ENCODE measurements around the gene SLC43A3.
"Not testable (repeated sequence)": the region's sequence is repeated elsewhere in the genome, so short reads cannot be mapped to it uniquely, and the experiment has no call there.

The SLC43A3 gene

DNA sequence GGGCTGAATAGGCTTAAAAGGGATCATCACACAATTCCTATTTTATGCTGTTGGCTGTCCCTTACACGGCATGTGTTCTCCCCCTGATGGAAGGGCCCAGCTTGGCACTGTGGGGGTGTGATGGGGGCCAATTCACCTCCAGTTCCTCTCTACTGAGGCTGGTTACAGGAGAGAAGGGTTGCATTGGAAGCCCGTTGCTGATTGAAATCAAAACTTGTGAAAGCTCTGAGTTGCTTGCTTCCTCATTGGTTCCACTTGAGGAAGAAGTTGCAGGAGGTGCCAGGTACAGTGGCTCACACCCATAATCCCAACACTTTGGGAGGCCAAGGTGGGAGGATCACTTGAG lies 23.1 kb downstream of the SLC43A3 start:
- no peak for DNase-seq

DNA sequence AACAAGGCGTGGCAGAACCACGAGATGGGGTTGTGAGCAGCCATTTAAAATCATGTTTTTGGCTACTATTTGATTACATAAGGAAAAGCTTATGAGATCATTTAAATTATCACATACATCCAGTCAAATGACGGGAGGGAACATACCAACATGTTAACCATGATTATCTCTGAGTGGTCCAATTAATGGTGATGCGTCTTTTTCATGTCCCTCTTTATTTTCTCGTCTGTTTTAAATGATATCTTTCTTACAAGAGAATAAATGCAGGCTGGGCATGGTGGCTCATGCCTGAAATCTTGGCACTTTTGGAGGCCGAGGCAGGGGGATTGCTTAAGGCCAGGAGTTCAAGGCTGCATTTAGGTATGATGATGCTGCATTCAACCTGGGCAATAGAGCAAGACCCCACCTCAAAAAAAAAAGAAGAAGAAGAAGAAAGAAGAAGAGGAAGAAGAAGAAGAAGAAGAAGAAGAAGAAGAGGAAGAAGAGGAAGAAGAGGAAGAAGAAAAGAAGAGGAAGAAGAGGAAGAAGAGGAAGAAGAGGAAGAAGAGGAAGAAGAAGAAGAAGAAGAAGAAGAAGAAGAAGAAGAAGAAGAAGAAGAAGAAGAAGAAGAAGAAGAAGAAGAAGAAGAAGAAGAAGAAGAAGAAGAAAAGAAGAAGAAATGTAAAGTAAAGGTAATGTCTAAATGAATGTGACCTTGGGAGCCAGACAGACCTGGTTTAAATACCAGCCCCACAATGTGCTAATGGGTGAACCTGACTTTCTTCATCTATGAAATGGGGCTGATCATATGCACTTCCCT lies 23.7 kb downstream of the SLC43A3 start:
- not testable (repeated sequence) for DNase-seq

DNA sequence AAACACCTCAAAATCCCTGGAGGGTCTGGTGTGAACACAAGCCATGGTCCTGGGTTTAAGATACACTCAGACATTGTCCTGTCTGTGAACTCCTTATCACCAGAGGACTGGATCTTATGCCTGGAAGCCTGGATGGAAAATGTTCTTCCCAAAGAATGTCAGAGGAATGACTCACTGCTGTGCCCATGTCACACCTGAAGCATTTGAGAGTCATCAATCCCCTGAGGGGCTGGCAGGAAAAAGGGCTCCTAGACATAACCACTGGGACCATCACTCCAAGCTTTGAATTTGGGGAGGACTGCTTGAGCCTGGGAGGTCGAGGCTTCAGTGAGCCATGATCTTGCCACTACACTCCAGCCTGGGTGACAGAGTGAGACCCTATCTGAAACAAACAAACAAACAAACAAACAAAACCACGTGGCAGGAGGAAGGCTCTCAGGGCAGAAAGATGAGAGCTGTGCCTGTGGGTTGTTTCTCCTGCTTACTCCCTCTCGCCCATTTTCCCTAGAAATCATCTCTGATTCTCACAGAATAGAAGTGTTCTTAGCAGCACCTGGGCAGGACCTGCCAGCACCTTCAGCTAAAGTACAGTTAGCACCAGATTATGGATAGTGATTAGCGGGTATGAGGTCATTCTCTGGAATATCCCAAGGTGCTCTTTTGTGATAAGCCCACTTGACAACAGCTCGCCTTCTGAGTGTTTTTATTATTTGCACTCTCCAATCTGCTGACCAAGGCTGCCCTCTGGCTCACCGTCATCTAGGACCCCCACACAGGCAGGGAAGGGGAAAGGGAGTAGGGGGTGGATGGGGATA lies 24.5 kb downstream of the SLC43A3 start:
- peak; percentile 43 for DNase-seq

DNA sequence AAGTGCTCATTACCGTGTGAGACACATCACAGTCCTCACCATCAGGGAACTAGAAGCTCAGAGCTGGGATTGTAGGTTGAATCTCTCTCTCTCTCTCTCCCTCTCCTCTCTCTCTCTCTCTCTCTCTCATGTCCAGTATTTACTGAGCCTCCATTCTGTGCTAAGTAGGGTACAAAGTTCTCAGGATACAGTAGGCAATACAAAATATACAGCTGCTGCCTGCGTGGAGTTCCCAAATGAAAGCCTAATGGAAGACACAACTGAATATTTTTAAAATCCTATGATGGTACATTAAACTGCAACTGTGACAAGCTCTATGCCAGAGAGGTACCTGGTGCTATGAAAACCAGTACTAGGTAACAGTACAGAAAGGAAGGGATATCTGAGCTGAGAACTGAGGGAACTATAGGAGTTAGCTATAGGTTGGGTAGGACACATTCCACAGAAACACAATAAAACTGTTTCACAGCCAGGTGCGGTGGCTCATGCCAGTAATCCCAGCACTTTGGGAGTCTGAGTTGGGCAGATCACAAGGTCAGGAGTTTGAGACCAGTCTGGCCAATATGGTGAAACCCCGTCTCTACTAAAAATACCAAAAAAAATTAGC lies 26.8 kb downstream of the SLC43A3 start:
- no peak for DNase-seq

DNA sequence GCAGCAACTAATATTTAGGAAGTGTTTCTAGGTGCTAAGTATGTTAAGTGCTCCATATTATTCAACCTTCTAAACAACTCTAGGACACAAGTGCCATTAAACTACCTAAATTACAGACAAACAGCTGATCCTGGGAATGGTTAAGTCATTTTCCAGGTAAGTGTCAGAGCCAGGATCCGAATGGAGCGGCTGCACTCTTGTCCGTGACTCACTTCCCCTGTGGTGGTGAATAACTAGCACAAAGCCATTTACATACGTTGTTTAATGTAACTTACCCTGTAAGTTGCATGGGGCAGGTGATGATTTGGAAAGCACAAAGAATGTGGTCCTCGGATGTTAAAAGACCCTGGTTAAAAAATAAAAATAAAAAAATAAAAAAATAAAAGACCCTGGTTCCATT lies 27.7 kb downstream of the SLC43A3 start:
- DNase-seq, result no peak

DNA sequence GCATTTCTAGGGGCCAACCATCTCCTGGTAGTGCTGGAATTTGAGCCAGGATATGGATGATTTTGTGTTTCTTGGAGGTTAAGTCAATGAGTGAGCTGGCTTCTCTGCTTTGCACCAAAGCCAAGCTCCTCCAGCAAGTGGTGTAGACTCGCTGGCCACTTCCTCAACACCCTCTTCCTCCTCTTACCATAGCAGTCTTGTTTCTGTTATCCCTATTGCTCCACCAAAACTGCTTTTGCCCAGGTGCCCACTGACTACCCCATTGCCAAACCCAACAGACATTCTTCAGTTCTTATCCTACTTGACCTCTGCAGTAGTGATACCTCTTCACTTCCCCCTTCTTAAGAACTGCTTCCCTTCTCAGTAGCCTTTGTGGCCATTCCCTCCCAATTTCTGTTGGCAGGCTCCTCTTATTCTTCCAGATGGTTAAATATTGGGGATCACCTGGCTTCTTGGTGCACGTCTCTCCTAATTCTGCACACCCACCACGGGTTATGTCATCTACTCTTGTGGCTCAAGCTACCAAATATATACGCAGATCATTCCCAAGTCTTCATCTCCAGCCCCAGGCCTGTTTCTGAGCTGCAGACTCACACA lies 29.4 kb downstream of the SLC43A3 start:
- DNase-seq, result no peak

DNA sequence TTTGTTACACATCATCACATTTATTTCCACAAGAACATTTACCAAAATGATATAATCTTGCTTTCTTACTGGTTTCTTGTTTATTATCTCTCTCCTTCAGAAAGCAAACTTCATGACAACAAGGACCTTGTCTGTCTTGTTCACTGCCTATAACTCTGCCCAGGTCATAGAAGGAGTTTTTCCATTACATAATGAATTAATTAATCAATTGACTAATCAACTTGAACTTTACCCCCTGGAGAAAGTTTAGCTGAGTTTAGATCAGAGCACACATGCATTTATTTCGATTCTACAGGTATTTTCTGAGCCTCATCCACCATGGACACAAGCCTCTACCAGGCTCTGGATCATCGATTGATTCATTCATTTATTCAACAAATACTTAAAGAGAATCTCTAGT lies 30.2 kb downstream of the SLC43A3 start:
- no peak for DNase-seq

DNA sequence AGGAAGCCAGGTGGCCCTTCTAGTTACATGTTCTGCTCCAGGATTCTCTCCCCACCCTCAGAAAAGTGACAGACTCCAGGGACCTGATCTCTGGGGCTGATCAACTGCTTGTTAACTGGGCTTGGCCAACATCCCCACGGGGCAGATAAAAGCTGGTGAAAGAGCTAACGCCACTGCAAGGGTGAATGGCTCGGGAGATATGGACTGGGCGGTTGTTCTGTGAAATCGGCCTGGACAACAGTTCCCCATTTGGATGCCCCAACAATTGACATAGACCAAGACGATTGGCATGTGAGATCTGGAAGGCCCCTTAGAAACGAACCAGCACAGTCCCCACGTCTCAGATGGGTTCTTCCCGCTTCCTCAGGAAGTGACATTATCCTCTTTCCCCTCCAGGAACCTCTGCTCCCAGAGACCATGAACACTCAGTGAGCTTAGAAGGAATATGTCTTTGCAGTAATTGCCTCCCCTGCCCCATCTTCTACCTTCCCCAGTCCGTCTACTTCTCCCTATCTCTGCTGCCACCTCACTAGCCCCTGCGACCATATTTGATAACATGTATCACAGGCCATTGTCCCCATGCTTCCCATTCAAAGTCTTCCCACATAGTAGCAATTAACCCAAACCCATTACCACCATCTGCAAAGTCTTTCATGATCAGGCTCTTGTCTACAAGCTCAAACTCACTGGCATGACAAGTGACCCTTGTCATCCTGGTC lies 30.9 kb downstream of the SLC43A3 start:
- DNase-seq, result no peak

DNA sequence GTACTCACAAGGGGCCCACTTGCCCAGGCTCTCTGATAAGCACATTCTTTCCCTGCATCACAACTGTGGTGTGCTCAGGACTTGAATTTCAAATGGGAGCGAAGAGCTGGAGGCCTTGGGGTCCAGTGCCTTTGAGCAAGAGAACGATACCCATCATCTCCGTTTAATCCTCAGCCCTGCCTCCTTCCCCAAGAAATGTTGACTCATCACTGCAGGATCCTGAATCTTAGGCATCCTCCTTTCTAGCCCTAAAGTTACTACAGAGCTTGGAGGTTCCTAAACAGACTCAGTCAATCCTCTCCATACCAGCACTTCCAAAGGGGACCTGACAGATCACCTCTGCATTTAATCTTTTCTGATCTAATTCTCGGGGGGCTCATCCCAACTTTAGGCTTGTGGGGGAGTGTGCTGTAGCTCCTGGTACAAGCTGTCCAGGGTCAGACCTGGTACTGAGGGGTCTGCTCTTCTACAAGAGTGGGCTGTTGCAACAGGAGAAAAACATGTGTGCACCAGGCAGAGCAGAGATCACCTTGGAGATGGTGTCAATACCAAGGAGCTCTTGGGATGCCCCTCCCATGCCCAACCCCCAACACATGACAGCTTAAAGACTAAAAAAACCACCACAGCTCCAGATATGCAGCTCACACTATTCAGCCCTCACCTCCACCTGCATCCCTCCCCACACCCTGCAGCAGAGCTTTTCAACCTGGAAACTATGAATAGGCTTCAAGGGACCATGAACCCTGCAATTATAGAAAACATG lies 32.5 kb downstream of the SLC43A3 start:
- DNase-seq, result no peak

DNA sequence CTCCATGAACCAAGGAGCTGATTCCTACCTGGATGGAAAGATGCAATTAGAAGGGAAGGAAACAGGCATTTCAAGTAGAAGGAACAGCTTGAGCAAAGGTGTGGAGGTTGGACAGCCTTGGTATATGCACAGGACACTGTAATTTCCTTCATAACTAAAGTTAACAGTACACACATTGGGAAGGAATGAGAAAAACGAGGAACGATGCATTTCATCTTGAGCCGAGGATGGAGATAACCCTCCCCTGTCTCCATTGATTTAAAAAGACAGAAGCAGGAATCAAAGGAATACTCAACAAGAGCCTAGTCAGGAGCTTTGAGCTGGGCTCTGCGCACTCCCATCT lies 34.2 kb downstream of the SLC43A3 start:
- no peak for DNase-seq

DNA sequence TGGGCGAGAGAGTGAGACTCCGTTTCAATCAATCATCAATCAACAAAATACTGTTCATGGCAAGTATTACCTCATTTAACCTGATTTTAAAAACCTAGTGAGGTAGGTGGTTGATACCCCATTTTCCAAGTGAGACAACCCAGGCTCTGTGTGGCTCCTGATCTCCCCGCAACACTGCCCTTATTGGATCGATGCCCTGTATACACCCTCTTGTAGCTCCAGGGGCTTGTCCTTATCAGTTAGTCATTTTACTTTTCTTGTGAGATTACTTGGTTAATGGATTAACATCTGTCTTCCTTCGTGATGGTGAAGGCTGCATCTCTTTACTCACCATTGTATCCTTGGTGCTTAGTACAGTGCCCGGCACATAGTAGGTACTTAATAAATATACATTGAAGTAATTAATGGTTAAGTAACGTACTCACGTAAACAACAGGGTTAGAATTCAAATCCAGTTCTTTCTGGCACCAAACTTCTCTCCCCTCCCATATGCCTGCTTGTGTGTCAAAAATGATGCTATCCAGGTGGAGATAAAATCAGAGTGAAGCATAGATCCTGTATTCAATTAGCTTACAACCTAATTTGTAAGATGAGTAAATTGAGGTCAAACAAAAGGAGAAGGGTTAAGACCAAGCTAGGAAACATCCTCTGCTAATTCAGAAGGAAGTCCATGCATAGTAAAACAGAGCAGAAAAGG lies 34.7 kb downstream of the SLC43A3 start:
- DNase-seq, result no peak

DNA sequence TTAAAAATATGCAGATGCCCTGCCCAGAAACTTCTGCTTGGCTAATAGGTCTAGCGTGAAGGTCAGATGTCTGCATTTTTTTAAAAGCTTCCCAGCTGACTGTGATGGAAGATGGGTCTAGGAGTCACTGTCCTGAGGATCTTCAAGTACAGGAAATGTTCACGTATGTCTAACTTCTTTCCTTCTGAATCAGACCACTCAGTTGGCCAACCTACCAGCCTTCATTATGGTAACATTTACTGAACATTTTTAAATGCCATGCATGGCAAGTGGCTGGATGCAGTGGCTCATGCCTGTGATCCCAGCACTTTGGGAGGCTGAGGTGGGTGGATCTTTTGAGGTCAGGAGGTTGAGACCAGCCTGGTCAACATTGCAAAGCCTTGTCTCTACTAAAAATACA lies 35.4 kb downstream of the SLC43A3 start:
- no peak for DNase-seq

DNA sequence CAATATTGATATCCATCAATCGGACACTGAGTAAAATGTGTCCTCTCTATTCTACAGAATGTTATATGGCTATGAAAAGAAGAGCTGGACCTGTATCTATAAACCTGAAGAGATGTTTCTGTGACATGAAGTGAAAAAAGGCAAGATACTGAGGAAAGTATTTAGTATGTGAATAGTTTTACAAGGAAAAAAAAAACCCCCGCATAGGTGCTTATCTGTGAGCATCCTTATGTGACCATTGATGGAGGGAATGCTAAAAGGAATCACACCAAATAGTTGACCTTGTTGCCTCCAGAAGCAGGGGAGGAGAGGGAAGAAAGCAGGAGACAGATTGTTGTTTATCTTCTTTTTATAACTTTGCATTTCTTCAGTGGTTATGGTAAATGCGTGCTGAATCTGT lies 35.8 kb downstream of the SLC43A3 start:
- DNase-seq, result no peak

DNA sequence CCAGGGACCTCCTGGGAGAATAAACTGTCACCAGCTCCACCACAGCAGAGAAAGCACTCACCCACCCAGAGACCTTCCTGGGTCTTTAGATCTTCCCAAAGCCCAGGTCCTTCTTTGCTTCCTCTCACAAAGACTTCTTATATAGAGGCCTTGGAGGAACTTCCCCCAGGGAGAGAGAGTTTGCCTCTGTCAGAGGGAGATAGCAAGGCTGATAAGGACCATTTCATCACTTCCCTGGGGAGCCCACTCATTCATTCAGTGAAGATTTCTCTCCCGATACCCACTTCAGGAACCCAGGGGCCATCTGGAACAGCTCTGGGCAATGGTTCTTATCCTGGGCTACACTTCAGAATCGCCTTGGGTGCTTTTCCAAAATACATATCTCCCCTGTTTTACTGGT lies 36.4 kb downstream of the SLC43A3 start, which contains the start of gene PRG2:
Gene PRG2, minus strand, starts transcription at position 116 of the 400 bp plus-strand sequence. CDS start 706 bp downstream, outside the sequence.
- DNase-seq, result no peak

DNA sequence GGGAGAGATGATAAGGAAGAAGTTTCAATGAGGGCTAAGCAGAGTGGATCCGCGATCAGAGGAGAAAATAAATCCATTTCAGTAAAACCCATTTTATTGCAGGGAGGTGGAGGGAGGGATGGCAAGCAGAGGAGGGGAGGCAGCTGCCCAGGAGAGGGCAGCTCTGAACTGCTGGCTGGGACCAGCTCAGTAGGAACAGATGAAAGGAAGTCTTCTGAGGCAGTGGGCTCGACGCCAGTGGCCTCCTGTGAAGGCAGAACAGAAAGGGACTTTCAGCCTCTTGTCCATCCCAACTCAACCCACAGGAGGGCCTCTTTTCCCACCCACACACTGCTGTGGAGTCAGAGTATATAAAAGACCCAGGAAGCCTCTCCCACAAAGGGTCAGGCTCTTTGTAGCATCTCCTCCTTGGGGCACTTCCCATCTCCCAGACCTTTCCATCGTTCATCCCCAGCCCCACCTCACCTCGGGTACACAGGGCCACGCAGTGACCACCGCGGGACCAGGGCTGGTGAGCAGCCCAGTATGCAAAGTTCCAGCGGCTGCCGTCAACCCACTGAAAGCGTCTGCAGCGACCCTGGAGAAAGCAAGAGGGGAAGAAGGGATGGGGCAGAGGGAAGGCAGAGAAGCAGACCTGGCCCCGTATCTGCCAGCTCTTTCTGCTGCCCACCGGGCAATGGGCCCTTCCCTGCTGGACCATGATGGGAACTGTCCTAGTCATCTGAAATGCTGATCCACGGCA lies 39.5 kb downstream of the SLC43A3 start:
- DNase-seq, result no peak

DNA sequence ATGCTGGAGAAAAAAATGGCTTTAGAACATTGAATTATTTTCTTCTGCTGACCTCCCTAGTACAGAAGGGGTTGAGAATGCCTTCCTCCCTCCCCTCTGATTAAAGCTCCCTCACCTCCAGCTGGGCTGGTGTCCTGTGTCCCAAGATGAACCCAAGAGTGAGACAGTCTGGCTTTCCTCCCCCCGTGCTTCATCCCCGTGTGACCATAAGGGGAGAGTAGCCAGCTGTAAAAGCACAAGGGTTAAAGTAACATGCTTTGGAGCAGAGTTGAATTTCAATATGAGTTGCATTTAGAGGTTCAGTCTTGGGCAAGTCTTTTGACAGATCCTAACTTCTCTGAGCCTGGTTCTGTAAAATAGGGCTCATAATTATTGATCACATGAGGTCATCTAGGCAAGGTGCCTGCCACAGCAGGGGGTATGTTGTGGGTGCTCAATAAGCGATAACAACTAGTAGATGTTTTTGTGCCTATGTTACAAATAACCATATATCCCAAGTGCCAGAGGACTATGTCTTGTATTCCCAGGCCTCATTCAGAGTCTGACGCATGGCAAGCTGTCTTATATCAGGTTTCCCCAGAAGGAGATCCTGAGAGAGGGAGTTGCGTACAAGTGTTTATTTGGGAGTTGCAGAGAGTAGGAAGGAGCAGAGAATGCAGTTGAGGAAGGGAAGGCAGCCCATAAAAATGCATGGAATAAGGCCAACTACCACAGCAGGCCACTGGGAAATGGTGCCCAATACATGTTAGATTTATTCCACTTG lies 40.6 kb downstream of the SLC43A3 start:
- DNase-seq, result no peak

DNA sequence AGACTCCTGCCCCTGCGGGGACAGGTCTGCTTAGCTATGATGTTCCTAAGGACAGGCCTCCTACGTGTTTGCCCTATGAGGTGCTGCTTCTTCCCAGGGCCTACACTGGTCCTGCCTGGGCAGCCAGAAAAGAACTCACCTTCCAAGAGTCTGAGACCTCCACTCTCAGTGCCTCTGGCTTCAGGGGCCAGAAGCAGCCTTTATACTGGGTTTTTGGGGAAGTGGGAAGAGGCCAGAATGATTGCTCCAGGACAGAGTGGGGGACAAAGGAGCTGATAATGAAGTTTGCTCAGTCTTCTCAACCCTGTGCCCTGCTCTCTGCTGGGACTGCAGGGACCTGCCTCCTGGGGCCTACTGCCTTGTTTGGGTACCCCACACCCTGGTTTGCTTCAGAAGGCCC lies 45.9 kb downstream of the SLC43A3 start, which contains the start of gene PRG3:
Gene PRG3, minus strand, starts transcription at position 176 of the 400 bp plus-strand sequence. CDS start 442 bp downstream, outside the sequence.
- no peak for DNase-seq

DNA sequence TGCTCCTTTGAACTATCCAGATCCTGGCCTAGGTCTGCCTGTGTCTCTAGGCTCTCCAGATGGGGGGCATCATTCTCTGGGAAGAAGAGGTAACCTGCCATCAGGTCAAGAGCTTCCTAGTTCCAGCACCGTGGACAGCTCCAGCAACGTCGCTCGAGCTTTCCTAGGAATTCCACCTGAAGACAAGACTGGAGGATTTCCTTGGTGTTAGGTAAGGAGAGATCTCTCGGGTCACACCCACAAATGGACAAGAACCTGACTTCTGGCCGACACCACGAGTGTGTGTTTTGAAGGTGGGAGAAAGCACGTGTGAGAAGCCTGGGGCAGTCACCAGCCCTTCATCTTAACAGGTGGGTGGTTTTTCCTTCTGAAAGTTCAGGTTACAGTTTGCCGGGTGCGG lies 47.2 kb downstream of the SLC43A3 start:
- DNase-seq, result no peak

DNA sequence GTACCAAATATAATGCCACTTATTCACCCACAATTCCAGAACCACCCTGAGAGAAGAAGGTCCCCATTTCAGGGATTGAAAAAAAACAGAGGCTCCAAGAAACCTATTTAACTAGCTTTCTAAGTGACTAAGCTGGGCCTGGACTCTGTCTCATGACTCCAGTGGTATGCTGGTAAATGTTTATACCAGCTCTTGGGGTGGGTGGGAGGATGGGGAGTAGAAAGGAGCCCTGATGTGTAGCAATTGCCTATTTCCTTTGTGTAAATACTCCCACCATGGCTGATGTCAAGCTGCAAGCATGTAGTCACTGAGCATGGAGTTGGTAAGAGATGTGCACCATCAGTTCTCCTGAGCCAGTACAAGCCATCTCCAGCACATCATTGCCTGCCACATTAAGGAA lies 48.7 kb downstream of the SLC43A3 start:
- no peak for DNase-seq

DNA sequence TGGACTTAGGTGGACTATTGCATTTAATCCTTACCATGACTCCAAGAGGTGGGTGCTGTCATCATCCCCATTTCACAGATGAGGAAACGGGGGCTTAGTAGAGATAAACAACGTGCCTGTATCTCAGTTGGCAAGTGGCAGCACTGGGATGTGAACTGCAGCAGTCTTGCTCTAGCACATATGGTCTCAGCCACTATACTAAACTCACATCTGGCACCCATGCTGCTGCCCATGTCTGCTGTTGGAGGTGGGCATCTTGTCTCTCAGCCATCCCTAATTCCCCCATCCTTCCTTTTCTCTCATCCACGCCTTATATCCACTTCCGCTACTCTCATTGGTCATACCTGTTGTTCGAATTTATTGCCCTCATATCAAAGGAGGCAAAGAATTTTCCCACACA lies 49.8 kb downstream of the SLC43A3 start:
- DNase-seq, result no peak
